Thyroid gland (tissue), 4 donors: ENCODE data around the gene C3orf22.

Experiments used
- CTCF ChIP-seq, 6 experiments: fragments of 200-600 bp in 3 of 6; fragments of 450-650 bp in 3 of 6; sonication (generic) in 3 of 6; IDR thresholded peaks; one replicate each; pipeline ENCODE4 v1.5.1; 2016 to 2019; ENCODE audit warnings: antibody characterized with exemption in 6 of 6, mild to moderate bottlenecking in 2 of 6, inconsistent platforms in 1 of 6, moderate library complexity in 1 of 6
- POLR2A ChIP-seq, 2 donors: fragments of 450-650 bp; IDR thresholded peaks; one replicate each; pipeline ENCODE4 v1.6.1; 2017; ENCODE audit warnings: antibody characterized with exemption in 2 of 2, mild to moderate bottlenecking in 2 of 2, moderate library complexity in 1 of 2

- TF ChIP-seq CTCF (IDR thresholded peaks at IDR 0.05) (no peak), POLR2A (IDR thresholded peaks at IDR 0.05) (no peak)
Measured at GRCh38 chr3:126578702-126579101, 20.0 kb upstream of the C3orf22 start.
